Smooth muscle cell (in vitro differentiated cells): ENCODE data around the gene SMAD3. TPM values are rescaled to one million over a fixed set of nuclear protein-coding genes. Genes with fewer than 3 reads are reported as not detected.

Source experiments
- DNase-seq: peaks from one replicate; lab custom pipeline; 2025; ENCODE audit not compliant: unreplicated experiment; lab: John Stamatoyannopoulos, UW
- H2AFZ ChIP-seq: fragments of 200-600 bp; sonication (generic); 2 replicates; pipeline ENCODE4 v1.6.0; 2016; ENCODE audit warnings: antibody characterized with exemption, low read depth, mild to moderate bottlenecking
- H3F3A ChIP-seq: fragments of 200-600 bp; sonication (generic); 2 replicates; pipeline ENCODE4 v1.6.0; 2017; ENCODE audit warnings: antibody characterized with exemption, low read depth
- H3K27ac ChIP-seq: fragments of 200-600 bp; sonication (generic); 2 replicates; pipeline ENCODE4 v1.5.1; 2016; ENCODE audit warnings: low read depth, mild to moderate bottlenecking
- H3K27me3 ChIP-seq: fragments of 200-600 bp; sonication (generic); 2 replicates; pipeline ENCODE4 v1.6.1; 2016; ENCODE audit warnings: low read depth, mild to moderate bottlenecking
- H3K36me3 ChIP-seq: fragments of 200-600 bp; sonication (generic); 2 replicates; pipeline ENCODE4 v1.5.1; 2016; ENCODE audit warnings: low read depth
- H3K4me1 ChIP-seq: fragments of 200-600 bp; sonication (generic); 2 replicates; pipeline ENCODE4 v1.5.1; 2016; ENCODE audit warnings: low read depth
- H3K4me2 ChIP-seq: fragments of 200-600 bp; sonication (generic); 2 replicates; pipeline ENCODE4 v1.6.0; 2016; ENCODE audit warnings: mild to moderate bottlenecking
- H3K4me3 ChIP-seq: fragments of 200-600 bp; sonication (generic); 2 replicates; pipeline ENCODE4 v1.5.1; 2016; ENCODE audit warnings: mild to moderate bottlenecking
- H3K79me2 ChIP-seq: fragments of 200-600 bp; sonication (generic); 2 replicates; pipeline ENCODE4 v1.6.0; 2016; ENCODE audit warnings: low read depth, mild to moderate bottlenecking
- H3K9ac ChIP-seq: fragments of 200-600 bp; sonication (generic); 2 replicates; pipeline ENCODE4 v1.6.0; 2016; ENCODE audit warnings: low read depth
- H3K9me3 ChIP-seq: fragments of 200-600 bp; sonication (generic); replicated peaks from 2 replicates; pipeline ENCODE4 v1.5.1; 2016; ENCODE audit warnings: low read depth
- H4K20me1 ChIP-seq: fragments of 200-600 bp; sonication (generic); 2 replicates; pipeline ENCODE4 v1.6.0; 2016; ENCODE audit warnings: low read depth
- WGBS: methylation state at CpG from one replicate; pipeline ENCODE4 v1.1.7; 2016; ENCODE audit warnings: low lambda C conversion rate; 5-methylcytosine and 5-hydroxymethylcytosine counted together
- polyA plus RNA-seq: library from polyadenylated mRNA; unstranded; fragments of >200 nt; fragmentation: Nextera tagmentation; extraction: Ambion mirVana; gene quantifications from 2 replicates; pipeline ENCODE4 v1.2.1, GENCODE V29; 2016
- total RNA-seq: library from RNA; depleted of rRNA; stranded (reverse); fragments of >200 nt; gene quantifications from 2 replicates; pipeline ENCODE4 v1.2.3, GENCODE V29; 2014
- TF ChIP-seq, protein P1 (sequence below): fragments of 200-600 bp; sonication (generic); IDR thresholded peaks from 2 replicates; pipeline ENCODE4 v1.5.1; 2017; ENCODE audit warnings: borderline replicate concordance, mild to moderate bottlenecking, antibody characterized with exemption; ENCODE audit not compliant: insufficient read depth, poor library complexity, severe bottlenecking

SMAD3 gene
- total and polyA plus RNA-seq, 2 experiments from 2014 or later: 20.2 to 21.9 TPM

GRCh38 chr15:67039384-67040075 is 25.9 kb upstream of the SMAD3 start:
- peak overlapping the region; percentile 63 for H3K27ac ChIP-seq
- H3K79me2 ChIP-seq: no peaks in the 10 kb centered on the region
- peak overlapping the region; percentile 58 for H3K4me2 ChIP-seq
- no peaks in the 10 kb centered on the region for H3K9me3 ChIP-seq
- TF ChIP-seq, protein P1, sequence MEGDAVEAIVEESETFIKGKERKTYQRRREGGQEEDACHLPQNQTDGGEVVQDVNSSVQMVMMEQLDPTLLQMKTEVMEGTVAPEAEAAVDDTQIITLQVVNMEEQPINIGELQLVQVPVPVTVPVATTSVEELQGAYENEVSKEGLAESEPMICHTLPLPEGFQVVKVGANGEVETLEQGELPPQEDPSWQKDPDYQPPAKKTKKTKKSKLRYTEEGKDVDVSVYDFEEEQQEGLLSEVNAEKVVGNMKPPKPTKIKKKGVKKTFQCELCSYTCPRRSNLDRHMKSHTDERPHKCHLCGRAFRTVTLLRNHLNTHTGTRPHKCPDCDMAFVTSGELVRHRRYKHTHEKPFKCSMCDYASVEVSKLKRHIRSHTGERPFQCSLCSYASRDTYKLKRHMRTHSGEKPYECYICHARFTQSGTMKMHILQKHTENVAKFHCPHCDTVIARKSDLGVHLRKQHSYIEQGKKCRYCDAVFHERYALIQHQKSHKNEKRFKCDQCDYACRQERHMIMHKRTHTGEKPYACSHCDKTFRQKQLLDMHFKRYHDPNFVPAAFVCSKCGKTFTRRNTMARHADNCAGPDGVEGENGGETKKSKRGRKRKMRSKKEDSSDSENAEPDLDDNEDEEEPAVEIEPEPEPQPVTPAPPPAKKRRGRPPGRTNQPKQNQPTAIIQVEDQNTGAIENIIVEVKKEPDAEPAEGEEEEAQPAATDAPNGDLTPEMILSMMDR: no peak
- H3K9ac ChIP-seq: peak overlapping the region; percentile 27
- no peaks in the 10 kb centered on the region for H3K27me3 ChIP-seq
- peaks cover 15% of the 10 kb centered on the region for H3F3A ChIP-seq
- no peak overlapping the region for H3K4me3 ChIP-seq
- no peaks in the 10 kb centered on the region for H3K36me3 ChIP-seq
- H2AFZ ChIP-seq: peak overlapping the region; percentile 67
- H4K20me1 ChIP-seq: no peaks in the 10 kb centered on the region
- H3K4me1 ChIP-seq: peaks cover 34% of the 10 kb centered on the region
- WGBS: 29% methylated on average over 10 of the region's 10 CpGs
- no peak for DNase-seq

GRCh38 chr15:67040277-67040676 is 25.1 kb upstream of the SMAD3 start:
- no peaks in the 10 kb centered on the region for H3K9me3 ChIP-seq
- H2AFZ ChIP-seq: no peak overlapping the region
- H3K4me1 ChIP-seq: peaks cover 36% of the 10 kb centered on the region
- no peaks in the 10 kb centered on the region for H4K20me1 ChIP-seq
- H3K79me2 ChIP-seq: no peaks in the 10 kb centered on the region
- H3K4me3 ChIP-seq: no peak overlapping the region
- no peaks in the 10 kb centered on the region for H3K27me3 ChIP-seq
- 70% methylated on average over 2 of the region's 2 CpGs for WGBS
- peak overlapping the region; percentile 63 for H3K27ac ChIP-seq
- no peak overlapping the region for H3K4me2 ChIP-seq
- no peaks in the 10 kb centered on the region for H3K36me3 ChIP-seq
- DNase-seq: no peak
- TF ChIP-seq, protein P1: no peak
- no peak overlapping the region for H3K9ac ChIP-seq
- peaks cover 19% of the 10 kb centered on the region for H3F3A ChIP-seq

DNA sequence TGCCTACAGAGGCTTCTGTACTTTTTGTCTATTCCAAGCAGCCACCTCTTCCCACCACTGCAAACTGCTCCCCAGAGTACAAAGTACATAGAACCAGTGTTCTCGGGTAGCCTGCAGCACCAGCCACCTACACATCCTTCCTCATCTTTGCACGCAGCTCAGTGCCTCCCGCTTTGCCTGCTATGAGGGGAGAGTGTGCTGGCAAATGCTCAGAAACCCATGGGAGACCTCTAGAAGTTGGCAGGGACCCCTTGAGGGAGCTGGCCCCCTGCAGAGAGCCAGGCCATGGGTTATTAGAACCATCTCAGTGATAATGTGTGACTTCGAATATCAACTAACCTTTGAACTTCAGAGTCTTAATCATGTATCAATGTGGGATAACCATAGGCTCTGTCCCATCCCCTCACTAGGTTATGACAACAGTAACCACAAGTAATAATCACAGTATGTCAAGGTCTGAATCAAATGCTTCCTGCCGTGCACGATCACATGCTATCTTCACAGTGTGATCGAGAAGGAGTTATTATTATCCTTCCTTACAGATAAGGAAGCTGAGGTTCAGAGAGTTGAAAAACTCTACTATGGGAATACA is 22.8 kb upstream of the SMAD3 start:
- Histone ChIP-seq H4K20me1 (no peaks in the 10 kb centered on the region), H3K79me2 (no peaks in the 10 kb centered on the region), H3K9ac (no peak overlapping the region), H3K36me3 (no peaks in the 10 kb centered on the region), H3K9me3 (no peaks in the 10 kb centered on the region), H3K27me3 (no peaks in the 10 kb centered on the region), H3F3A (peaks cover 11% of the 10 kb centered on the region), H2AFZ (no peak overlapping the region), H3K27ac (no peak overlapping the region), H3K4me3 (no peak overlapping the region), H3K4me2 (peak overlapping the region; percentile 6), H3K4me1 (peaks cover 33% of the 10 kb centered on the region)
- 62% methylated on average over 7 of the region's 7 CpGs for WGBS
- no peak for DNase-seq
- TF ChIP-seq, protein P1: no peak
